IMR-90 (cell line): ENCODE results near the gene PAM. TPM values are rescaled to one million over a fixed set of nuclear protein-coding genes. Genes with fewer than 3 reads are reported as not detected.

Source experiments
- ATAC-seq: fragments of 200-7000 bp; cut with Tn5 transposase; 2 replicates; pipeline ENCODE4 v1.9.1; 2020; ENCODE audit warnings: low read depth, mild to moderate bottlenecking, moderate library complexity
- BruUV-seq: library from RNA; stranded (reverse); fragments of 400-500 nt; replicated peaks from 2 replicates; lab custom pipeline; 2021; lab: Mats Ljungman, UMichigan
- CTCF ChIA-PET: fragments of 300-600 bp; formaldehyde crosslinking; extraction: SDS; loops from one replicate; lab custom pipeline; 2021; ENCODE audit warnings: antibody characterized with exemption; lab: Yijun Ruan, JAX
- POLR2A ChIA-PET: fragments of 300-600 bp; sonication (Branson Sonifier 250); formaldehyde crosslinking; loops from one replicate; lab custom pipeline; 2022; ENCODE audit warnings: antibody characterized with exemption; ENCODE audit not compliant: unreplicated experiment; lab: Charles Lee
- DNase-seq: peaks from one replicate; pipeline ENCODE4 v3.0.0; 2013
- H2AFZ ChIP-seq: replicated peaks from 2 replicates; pipeline ENCODE3; 2013; ENCODE audit warnings: low read length, mild to moderate bottlenecking; ENCODE audit not compliant: poor library complexity
- H2AK5ac ChIP-seq: 2 replicates; pipeline ENCODE4 v1.6.1; 2013; ENCODE audit warnings: low read depth, low read length, inconsistent platforms
- H2AK9ac ChIP-seq: replicated peaks from 2 replicates; pipeline ENCODE3; 2013; ENCODE audit warnings: mild to moderate bottlenecking, low read depth, low read length, moderate library complexity; ENCODE audit not compliant: poor library complexity
- H2BK120ac ChIP-seq: 2 replicates; pipeline ENCODE4 v1.6.1; 2013; ENCODE audit warnings: low read depth, low read length, inconsistent platforms
- H2BK15ac ChIP-seq: 3 replicates; pipeline ENCODE4 v1.6.1; 2013; ENCODE audit warnings: low read depth, low read length, inconsistent platforms
- H2BK20ac ChIP-seq: 2 replicates; pipeline ENCODE4 v1.6.1; 2013; ENCODE audit warnings: low read depth, mild to moderate bottlenecking, inconsistent platforms, low read length, moderate library complexity
- H2BK5ac ChIP-seq: 2 replicates; pipeline ENCODE4 v1.6.1; 2013; ENCODE audit warnings: mild to moderate bottlenecking, low read depth, low read length, inconsistent platforms; ENCODE audit not compliant: poor library complexity, severe bottlenecking
- H3K14ac ChIP-seq: replicated peaks from 2 replicates; pipeline ENCODE4 v1.6.1; 2013; ENCODE audit warnings: low read depth, low read length, inconsistent platforms
- H3K18ac ChIP-seq: 2 replicates; pipeline ENCODE4 v1.6.1; 2013; ENCODE audit warnings: low read depth, low read length, control low read depth
- H3K23ac ChIP-seq: 2 replicates; pipeline ENCODE4 v1.6.1; 2013; ENCODE audit warnings: low read depth, low read length, inconsistent platforms
- H3K27ac ChIP-seq: 2 replicates; pipeline ENCODE4 v1.5.1; 2013; ENCODE audit warnings: mild to moderate bottlenecking, control low read depth, low read length; ENCODE audit not compliant: insufficient read depth
- H3K27me3 ChIP-seq: 2 replicates; pipeline ENCODE4 v1.6.1; 2013; ENCODE audit warnings: low read length; ENCODE audit not compliant: control insufficient read depth, insufficient read depth
- H3K36me3 ChIP-seq: 2 replicates; pipeline ENCODE4 v1.6.1; 2013; ENCODE audit warnings: low read length, mixed read lengths; ENCODE audit not compliant: control insufficient read depth, insufficient read depth
- H3K4ac ChIP-seq: 2 replicates; pipeline ENCODE4 v1.6.1; 2013; ENCODE audit warnings: low read depth, low read length, inconsistent platforms
- H3K4me1 ChIP-seq: 2 replicates; pipeline ENCODE4 v1.6.1; 2013; ENCODE audit warnings: low read length, mixed read lengths; ENCODE audit not compliant: control insufficient read depth, insufficient read depth
- H3K4me2 ChIP-seq: 2 replicates; pipeline ENCODE4 v1.6.1; 2013; ENCODE audit warnings: low read depth, mild to moderate bottlenecking, control low read depth, low read length, moderate library complexity
- H3K4me3 ChIP-seq: 2 replicates; pipeline ENCODE4 v1.5.1; 2013; ENCODE audit warnings: low read depth, mild to moderate bottlenecking, control low read depth, low read length, moderate library complexity; ENCODE audit not compliant: insufficient read depth
- H3K56ac ChIP-seq: 2 replicates; pipeline ENCODE4 v1.6.1; 2013; ENCODE audit warnings: low read length, inconsistent platforms; ENCODE audit not compliant: insufficient read depth; ENCODE audit errors: extremely low read depth
- H3K79me1 ChIP-seq, 2 experiments: 2 replicates each; pipeline ENCODE4 v1.6.1; 2013; ENCODE audit warnings: low read length in 2 of 2, inconsistent platforms in 1 of 2, low read depth in 1 of 2
- H3K9ac ChIP-seq: 2 replicates; pipeline ENCODE4 v1.6.1; 2013; ENCODE audit warnings: low read depth, low read length, control low read depth
- H3K9me1 ChIP-seq: 2 replicates; pipeline ENCODE4 v1.6.1; 2013; ENCODE audit warnings: low read length, inconsistent platforms; ENCODE audit not compliant: insufficient read depth
- H3K9me3 ChIP-seq: 2 replicates; pipeline ENCODE4 v1.6.1; 2013; ENCODE audit warnings: low read length; ENCODE audit not compliant: control insufficient read depth, insufficient read depth
- H4K20me1 ChIP-seq: 2 replicates; pipeline ENCODE4 v1.6.1; 2013; ENCODE audit warnings: low read length, inconsistent platforms; ENCODE audit not compliant: insufficient read depth
- H4K5ac ChIP-seq: 2 replicates; pipeline ENCODE4 v1.6.1; 2013; ENCODE audit warnings: mild to moderate bottlenecking, low read depth, low read length, control low read depth
- H4K8ac ChIP-seq, 2 experiments: 2 replicates each; pipeline ENCODE4 v1.6.1; 2013; ENCODE audit warnings: low read depth in 2 of 2, low read length in 2 of 2, control low read depth in 1 of 2, inconsistent platforms in 1 of 2
- H4K91ac ChIP-seq: 2 replicates; pipeline ENCODE4 v1.6.1; 2013; ENCODE audit warnings: low read depth, low read length, inconsistent platforms; ENCODE audit not compliant: insufficient read depth
- BHLHE40 ChIP-seq: fragments of 150-350 bp; IDR thresholded peaks from 2 replicates; pipeline ENCODE4 v1.6.1; 2016; ENCODE audit warnings: mild to moderate bottlenecking, low read depth, low read length
- CEBPB ChIP-seq: IDR thresholded peaks from 2 replicates; pipeline ENCODE4 v1.6.1; 2012; ENCODE audit warnings: low read depth, low read length, improper control_type of control experiment
- CHD1 ChIP-seq: IDR thresholded peaks from 2 replicates; pipeline ENCODE4 v1.6.1; 2012; ENCODE audit warnings: low read depth, low read length, improper control_type of control experiment
- FOS ChIP-seq: fragments of 150-350 bp; IDR thresholded peaks from 2 replicates; pipeline ENCODE4 v1.6.1; 2016; ENCODE audit warnings: low read depth, low read length
- MAFK ChIP-seq: IDR thresholded peaks from 2 replicates; pipeline ENCODE4 v1.6.1; 2012; ENCODE audit warnings: low read depth, low read length, improper control_type of control experiment
- MAZ ChIP-seq: IDR thresholded peaks from 2 replicates; pipeline ENCODE4 v1.6.1; 2012; ENCODE audit warnings: low read depth, mild to moderate bottlenecking, low read length, improper control_type of control experiment, moderate library complexity, borderline replicate concordance
- MXI1 ChIP-seq: IDR thresholded peaks from 2 replicates; pipeline ENCODE4 v1.6.1; 2012; ENCODE audit warnings: low read depth, mild to moderate bottlenecking, low read length, moderate library complexity, borderline replicate concordance
- NFE2L2 ChIP-seq: fragments of 150-350 bp; IDR thresholded peaks from 2 replicates; pipeline ENCODE4 v1.6.1; 2016; ENCODE audit warnings: low read depth, mild to moderate bottlenecking, low read length
- POLR2A ChIP-seq: IDR thresholded peaks from 2 replicates; pipeline ENCODE4 v1.6.1; 2012; ENCODE audit warnings: mild to moderate bottlenecking, low read depth, low read length
- RAD21 ChIP-seq: IDR thresholded peaks from 2 replicates; pipeline ENCODE4 v1.6.1; 2012; ENCODE audit warnings: low read length, improper control_type of control experiment
- RCOR1 ChIP-seq: IDR thresholded peaks from 2 replicates; pipeline ENCODE4 v1.6.1; 2012; ENCODE audit warnings: mild to moderate bottlenecking, low read length, improper control_type of control experiment; ENCODE audit not compliant: insufficient replicate concordance
- RFX5 ChIP-seq: IDR thresholded peaks from 2 replicates; pipeline ENCODE4 v1.8.0; 2012; ENCODE audit warnings: low read depth, mild to moderate bottlenecking, low read length, moderate library complexity
- SMC3 ChIP-seq: fragments of 150-350 bp; IDR thresholded peaks from 2 replicates; pipeline ENCODE4 v1.6.1; 2016; ENCODE audit warnings: low read depth, mild to moderate bottlenecking, antibody characterized with exemption, low read length, moderate library complexity
- WGBS, 2 experiments: methylation state at CpG; one replicate each; pipeline versions ENCODE4 v1.1.5 to v1.1.7; 2013; ENCODE audit warnings: missing lambda C conversion rate in 2 of 2; ENCODE audit not compliant: insufficient read length in 1 of 2; ENCODE audit errors: extremely low coverage in 2 of 2; 5-methylcytosine and 5-hydroxymethylcytosine counted together
- dilution Hi-C: fragments of 300-500 bp; cut with HindIII; formaldehyde crosslinking; loops from one replicate; pipeline ENCODE4 v1.14.3; 2018; ENCODE audit warnings: low sequenced_read_pairs; ENCODE audit not compliant: unreplicated experiment
- in situ Hi-C: fragments of 300-500 bp; cut with MboI; formaldehyde crosslinking; loops from 3 replicates; pipeline ENCODE4 v1.14.3; 2019; ENCODE audit warnings: low sequenced_read_pairs, inconsistent platforms, mixed read lengths
- intact Hi-C: fragments of 100-400 bp; cut with micrococcal nuclease; formaldehyde crosslinking; loops from 2 replicates; pipeline ENCODE4 v1.10.0; 2022
- polyA plus RNA-seq, 3 experiments: library from polyadenylated mRNA; depleted of rRNA; stranded (reverse); fragments of >200 nt; gene quantifications; 2 replicates each; pipeline ENCODE4 v1.2.3, GENCODE V29; 2012; ENCODE audit warnings: low replicate concordance in 1 of 3
- total RNA-seq: library from RNA; depleted of rRNA; stranded (reverse); fragments of >200 nt; gene quantifications from 2 replicates; pipeline ENCODE4 v1.2.3, GENCODE V29; 2012
- TF ChIP-seq, protein P1 (sequence below): fragments of 150-350 bp; IDR thresholded peaks from 2 replicates; pipeline ENCODE4 v1.6.1; 2017; ENCODE audit warnings: mild to moderate bottlenecking, antibody characterized with exemption, low read length, low read depth
- TF ChIP-seq, protein P2 (sequence below): fragments of 150-350 bp; IDR thresholded peaks from 2 replicates; pipeline ENCODE4 v1.6.1; 2016; ENCODE audit warnings: low read depth, mild to moderate bottlenecking, low read length, moderate library complexity, borderline replicate concordance
- TF ChIP-seq, protein P3 (sequence below): conservative IDR thresholded peaks from 2 replicates; pipeline ENCODE4 v1.5.1; 2012; ENCODE audit warnings: mild to moderate bottlenecking, low read depth, low read length, improper control_type of control experiment

The PAM gene
- total and polyA plus RNA-seq, 2 of the 4 experiments (the other 2 are of a cell fraction), result 115 to 179 TPM

DNA sequence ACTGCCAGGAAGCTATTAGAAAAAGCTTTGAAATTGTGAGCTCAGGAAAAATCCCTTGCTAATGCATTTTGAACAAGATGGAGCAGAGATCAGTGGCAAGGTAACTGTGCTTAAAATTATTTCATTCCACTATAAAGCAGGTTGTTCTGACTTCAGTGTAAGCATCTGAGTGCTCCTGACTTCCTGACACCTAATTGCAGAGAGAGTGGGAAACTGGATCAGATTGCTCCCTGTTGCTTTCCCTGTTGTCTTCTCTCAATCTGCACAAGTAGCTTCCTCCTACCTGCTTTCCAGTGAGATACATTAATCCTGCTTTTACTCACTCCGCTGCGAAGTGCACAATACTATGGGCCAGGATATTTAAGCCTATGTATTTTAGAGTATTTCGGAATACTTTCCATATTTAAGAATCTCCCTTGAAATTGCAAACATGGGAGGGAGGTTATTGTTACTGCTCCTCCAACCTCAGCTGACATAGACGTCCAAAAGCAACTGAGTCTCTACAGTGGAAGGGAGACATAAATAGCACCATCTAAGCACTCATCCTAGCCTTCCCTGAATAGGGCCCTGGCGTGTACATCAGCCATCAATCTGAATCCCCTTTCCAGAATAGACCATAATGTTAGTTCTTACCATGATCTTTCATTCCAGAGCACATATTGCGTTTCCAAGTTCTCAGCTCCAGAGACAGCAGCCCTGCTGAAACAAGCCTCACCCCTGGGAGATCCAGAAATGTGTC is 178.8 kb downstream of the PAM start:
- H4K8ac ChIP-seq, result no peak overlapping the region
- ChIA-PET POLR2A (no interaction called here), CTCF (no interaction called here)
- no peak overlapping the region for H3K9ac ChIP-seq
- H3K4me3 ChIP-seq, result no peak overlapping the region
- no peak overlapping the region for H4K5ac ChIP-seq
- H3K9me1 ChIP-seq, result no peaks in the 10 kb centered on the region; the same call in 1 of the 2 replicates
- H3K27me3 ChIP-seq, result no peaks in the 10 kb centered on the region
- no peak overlapping the region for H3K23ac ChIP-seq
- no peak for TF ChIP-seq FOS
- TF ChIP-seq MAFK, result no peak
- no peak for TF ChIP-seq CHD1
- TF ChIP-seq, protein P1, sequence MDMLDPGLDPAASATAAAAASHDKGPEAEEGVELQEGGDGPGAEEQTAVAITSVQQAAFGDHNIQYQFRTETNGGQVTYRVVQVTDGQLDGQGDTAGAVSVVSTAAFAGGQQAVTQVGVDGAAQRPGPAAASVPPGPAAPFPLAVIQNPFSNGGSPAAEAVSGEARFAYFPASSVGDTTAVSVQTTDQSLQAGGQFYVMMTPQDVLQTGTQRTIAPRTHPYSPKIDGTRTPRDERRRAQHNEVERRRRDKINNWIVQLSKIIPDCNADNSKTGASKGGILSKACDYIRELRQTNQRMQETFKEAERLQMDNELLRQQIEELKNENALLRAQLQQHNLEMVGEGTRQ, result no peak
- no peak for TF ChIP-seq NFE2L2
- no peak for TF ChIP-seq RFX5
- TF ChIP-seq CEBPB, result no peak
- TF ChIP-seq RCOR1, result no peak
- no peak for TF ChIP-seq POLR2A
- no peak for TF ChIP-seq BHLHE40
- TF ChIP-seq MXI1, result no peak
- no peak for TF ChIP-seq RAD21
- TF ChIP-seq, protein P2, sequence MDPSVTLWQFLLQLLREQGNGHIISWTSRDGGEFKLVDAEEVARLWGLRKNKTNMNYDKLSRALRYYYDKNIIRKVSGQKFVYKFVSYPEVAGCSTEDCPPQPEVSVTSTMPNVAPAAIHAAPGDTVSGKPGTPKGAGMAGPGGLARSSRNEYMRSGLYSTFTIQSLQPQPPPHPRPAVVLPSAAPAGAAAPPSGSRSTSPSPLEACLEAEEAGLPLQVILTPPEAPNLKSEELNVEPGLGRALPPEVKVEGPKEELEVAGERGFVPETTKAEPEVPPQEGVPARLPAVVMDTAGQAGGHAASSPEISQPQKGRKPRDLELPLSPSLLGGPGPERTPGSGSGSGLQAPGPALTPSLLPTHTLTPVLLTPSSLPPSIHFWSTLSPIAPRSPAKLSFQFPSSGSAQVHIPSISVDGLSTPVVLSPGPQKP, result no peak
- TF ChIP-seq SMC3, result no peak
- TF ChIP-seq MAZ, result no peak
- TF ChIP-seq, protein P3, sequence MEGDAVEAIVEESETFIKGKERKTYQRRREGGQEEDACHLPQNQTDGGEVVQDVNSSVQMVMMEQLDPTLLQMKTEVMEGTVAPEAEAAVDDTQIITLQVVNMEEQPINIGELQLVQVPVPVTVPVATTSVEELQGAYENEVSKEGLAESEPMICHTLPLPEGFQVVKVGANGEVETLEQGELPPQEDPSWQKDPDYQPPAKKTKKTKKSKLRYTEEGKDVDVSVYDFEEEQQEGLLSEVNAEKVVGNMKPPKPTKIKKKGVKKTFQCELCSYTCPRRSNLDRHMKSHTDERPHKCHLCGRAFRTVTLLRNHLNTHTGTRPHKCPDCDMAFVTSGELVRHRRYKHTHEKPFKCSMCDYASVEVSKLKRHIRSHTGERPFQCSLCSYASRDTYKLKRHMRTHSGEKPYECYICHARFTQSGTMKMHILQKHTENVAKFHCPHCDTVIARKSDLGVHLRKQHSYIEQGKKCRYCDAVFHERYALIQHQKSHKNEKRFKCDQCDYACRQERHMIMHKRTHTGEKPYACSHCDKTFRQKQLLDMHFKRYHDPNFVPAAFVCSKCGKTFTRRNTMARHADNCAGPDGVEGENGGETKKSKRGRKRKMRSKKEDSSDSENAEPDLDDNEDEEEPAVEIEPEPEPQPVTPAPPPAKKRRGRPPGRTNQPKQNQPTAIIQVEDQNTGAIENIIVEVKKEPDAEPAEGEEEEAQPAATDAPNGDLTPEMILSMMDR, result no peak
- no peak overlapping the region for H2AFZ ChIP-seq
- DNase-seq (no peak), ATAC-seq (no peak)
- dilution Hi-C loops, result no loop called here
- H2BK5ac ChIP-seq, result no peak overlapping the region
- peaks cover 0 to 6% of the 10 kb centered on the region in 2 experiments; a peak in 2 of 4 replicates for H3K79me1 ChIP-seq
- H4K20me1 ChIP-seq, result no peaks in the 10 kb centered on the region
- intact Hi-C loops, result no loop called here
- H3K56ac ChIP-seq, result no peak overlapping the region
- peaks cover 9% of the 10 kb centered on the region for H3K36me3 ChIP-seq
- no peak overlapping the region for H2AK5ac ChIP-seq
- no peak overlapping the region for H3K4ac ChIP-seq
- H2BK20ac ChIP-seq, result no peak overlapping the region
- no peak overlapping the region for H3K27ac ChIP-seq
- no peak overlapping the region for H3K14ac ChIP-seq
- H3K4me1 ChIP-seq, result no peaks in the 10 kb centered on the region; the same call in 1 of the 2 replicates
- H2AK9ac ChIP-seq, result no peak overlapping the region
- H2BK120ac ChIP-seq, result no peak overlapping the region
- BruUV-seq, result no TSS peak
- WGBS, 2 experiments, result no CpG with 5 or more reads among the region's 6 CpGs
- H3K18ac ChIP-seq, result no peak overlapping the region
- H2BK15ac ChIP-seq, result no peak overlapping the region
- H4K91ac ChIP-seq, result no peak overlapping the region
- in situ Hi-C loops, result no loop called here
- no peaks in the 10 kb centered on the region for H3K9me3 ChIP-seq
- no peak overlapping the region for H3K4me2 ChIP-seq
